Measurements from ENCODE around the gene TGFA. TPM values are rescaled to one million over a fixed set of nuclear protein-coding genes. Genes with fewer than 3 reads are reported as not detected.

Gene TGFA
- total and polyA plus RNA-seq, 2 donors (not counting 1 experiment from before 2014, with no cell fraction given) = 0.06 TPM; not detected in 1

- H3K9me3 ChIP-seq (ENCODE audit: control insufficient read depth, insufficient read depth, low read depth, low read length) = no peaks in the 10 kb centered on the region
- DNase-seq (ENCODE audit: low read depth in 2 of 2) = no peak
- no peak overlapping the region for H3K9ac ChIP-seq (ENCODE audit: insufficient read depth, low read length)
- H4K20me1 ChIP-seq (ENCODE audit: control insufficient read depth, extremely low read depth, insufficient read depth, low read length) = no peaks in the 10 kb centered on the region
- no peaks in the 10 kb centered on the region for H3K4me1 ChIP-seq (ENCODE audit: control insufficient read depth, extremely low read depth, insufficient read depth, low read length)
- TF ChIP-seq EZH2 (IDR thresholded peaks at IDR 0.05; ENCODE audit: low read length, missing control alignments) = no peak
- no peak for TF ChIP-seq CTCF (conservative IDR thresholded peaks at IDR 0.05 in 1 of 2, IDR thresholded peaks at IDR 0.05 in 1 of 2; ENCODE audit: low read depth in 1 of 2, low read length in 2 of 2)
- H3K79me2 ChIP-seq (ENCODE audit: control insufficient read depth, insufficient read depth, low read length) = no peaks in the 10 kb centered on the region
- H2AFZ ChIP-seq (ENCODE audit: low read length) = no peak overlapping the region
- H3K4me2 ChIP-seq (ENCODE audit: extremely low read depth, insufficient read depth, low read length) = no peak overlapping the region
- H3K27ac ChIP-seq (ENCODE audit: insufficient read depth, low read length) = no peak overlapping the region
- no peak overlapping the region for H3K4me3 ChIP-seq (replicated peaks in 1 of 4; ENCODE audit: control extremely low read depth in 1 of 4, insufficient read depth in 1 of 4, low read depth in 3 of 4, low read length in 4 of 4)
- H3K27me3 ChIP-seq (ENCODE audit: control insufficient read depth, insufficient read depth, low read length) = peaks cover 4% of the 10 kb centered on the region
- no peaks in the 10 kb centered on the region for H3K36me3 ChIP-seq (ENCODE audit: control insufficient read depth, insufficient read depth, low read length)
Observed at GRCh38 chr2:70463997-70464396, 89.6 kb downstream of the TGFA start.

GRCh38 chr2:70463581-70463980 lies 90.0 kb downstream of the TGFA start:
- no peak for TF ChIP-seq EZH2 (IDR thresholded peaks at IDR 0.05; ENCODE audit: low read length, missing control alignments)
- no peak for TF ChIP-seq CTCF (conservative IDR thresholded peaks at IDR 0.05 in 1 of 2, IDR thresholded peaks at IDR 0.05 in 1 of 2; ENCODE audit: low read depth in 1 of 2, low read length in 2 of 2)
- no peak overlapping the region for H3K27ac ChIP-seq (ENCODE audit: insufficient read depth, low read length)
- H3K9me3 ChIP-seq (ENCODE audit: control insufficient read depth, insufficient read depth, low read depth, low read length) = no peaks in the 10 kb centered on the region
- H3K4me2 ChIP-seq (ENCODE audit: extremely low read depth, insufficient read depth, low read length) = no peak overlapping the region
- H3K4me1 ChIP-seq (ENCODE audit: control insufficient read depth, extremely low read depth, insufficient read depth, low read length) = no peaks in the 10 kb centered on the region
- DNase-seq (ENCODE audit: low read depth in 2 of 2) = no peak
- H3K27me3 ChIP-seq (ENCODE audit: control insufficient read depth, insufficient read depth, low read length) = peaks cover 4% of the 10 kb centered on the region
- no peak overlapping the region for H2AFZ ChIP-seq (ENCODE audit: low read length)
- no peaks in the 10 kb centered on the region for H3K36me3 ChIP-seq (ENCODE audit: control insufficient read depth, insufficient read depth, low read length)
- H3K4me3 ChIP-seq (replicated peaks in 1 of 4; ENCODE audit: control extremely low read depth in 1 of 4, insufficient read depth in 1 of 4, low read depth in 3 of 4, low read length in 4 of 4) = no peak overlapping the region
- no peaks in the 10 kb centered on the region for H4K20me1 ChIP-seq (ENCODE audit: control insufficient read depth, extremely low read depth, insufficient read depth, low read length)
- H3K9ac ChIP-seq (ENCODE audit: insufficient read depth, low read length) = no peak overlapping the region
- no peaks in the 10 kb centered on the region for H3K79me2 ChIP-seq (ENCODE audit: control insufficient read depth, insufficient read depth, low read length)

GRCh38 chr2:70461981-70462876 lies 91.4 kb downstream of the TGFA start:
- H3K4me1 ChIP-seq (ENCODE audit: control insufficient read depth, extremely low read depth, insufficient read depth, low read length) = no peaks in the 10 kb centered on the region
- TF ChIP-seq EZH2 (IDR thresholded peaks at IDR 0.05; ENCODE audit: low read length, missing control alignments) (no peak), CTCF (conservative IDR thresholded peaks at IDR 0.05 in 1 of 2, IDR thresholded peaks at IDR 0.05 in 1 of 2; ENCODE audit: low read depth in 1 of 2, low read length in 2 of 2) (no peak)
- no peak overlapping the region for H3K9ac ChIP-seq (ENCODE audit: insufficient read depth, low read length)
- H3K4me3 ChIP-seq (replicated peaks in 1 of 4; ENCODE audit: control extremely low read depth in 1 of 4, insufficient read depth in 1 of 4, low read depth in 3 of 4, low read length in 4 of 4) = no peak overlapping the region
- H3K27ac ChIP-seq (ENCODE audit: insufficient read depth, low read length) = no peak overlapping the region
- no peaks in the 10 kb centered on the region for H3K79me2 ChIP-seq (ENCODE audit: control insufficient read depth, insufficient read depth, low read length)
- DNase-seq (ENCODE audit: low read depth in 2 of 2) = no peak
- no peaks in the 10 kb centered on the region for H3K9me3 ChIP-seq (ENCODE audit: control insufficient read depth, insufficient read depth, low read depth, low read length)
- no peak overlapping the region for H2AFZ ChIP-seq (ENCODE audit: low read length)
- H4K20me1 ChIP-seq (ENCODE audit: control insufficient read depth, extremely low read depth, insufficient read depth, low read length) = no peaks in the 10 kb centered on the region
- peaks cover 2% of the 10 kb centered on the region for H3K27me3 ChIP-seq (ENCODE audit: control insufficient read depth, insufficient read depth, low read length)
- no peak overlapping the region for H3K4me2 ChIP-seq (ENCODE audit: extremely low read depth, insufficient read depth, low read length)
- H3K36me3 ChIP-seq (ENCODE audit: control insufficient read depth, insufficient read depth, low read length) = no peaks in the 10 kb centered on the region

Data from fibroblast of lung (primary cell).